PC-3 (cell line): ENCODE results near the gene PGBD2. TPM values are rescaled to one million over a fixed set of nuclear protein-coding genes. Genes with fewer than 3 reads are reported as not detected.

Experiments used
- ATAC-seq: fragments of 200-7000 bp; cut with Tn5 transposase; 2 replicates; pipeline ENCODE4 v1.9.1; 2020; ENCODE audit warnings: mild to moderate bottlenecking, moderate library complexity
- BruUV-seq: library from RNA; stranded (reverse); fragments of 400-500 nt; replicated peaks from 2 replicates; lab custom pipeline; 2021; lab: Mats Ljungman, UMichigan
- CTCF ChIA-PET: fragments of 300-600 bp; sonication (Branson Sonifier 250); formaldehyde crosslinking; loops from one replicate; lab custom pipeline; 2022; ENCODE audit warnings: antibody characterized with exemption; lab: Charles Lee
- POLR2A ChIA-PET: fragments of 300-600 bp; sonication (Branson Sonifier 250); formaldehyde crosslinking; loops from one replicate; lab custom pipeline; 2022; ENCODE audit warnings: antibody characterized with exemption; ENCODE audit not compliant: unreplicated experiment; lab: Charles Lee
- DNase-seq: peaks from one replicate; pipeline ENCODE4 v3.0.0-alpha.2; 2015
- H2AFZ ChIP-seq: fragments of 300-600 bp; sonication (generic); 2 replicates; pipeline ENCODE4 v1.6.0; 2016; ENCODE audit warnings: antibody characterized with exemption, low read length
- H3F3A ChIP-seq: fragments of 300-600 bp; sonication (generic); one replicate; pipeline ENCODE4 v1.6.0; 2017; ENCODE audit warnings: antibody characterized with exemption, low read length, control low read depth, mild to moderate bottlenecking; ENCODE audit not compliant: unreplicated experiment
- H3K27ac ChIP-seq: fragments of 300-600 bp; sonication (generic); 2 replicates; pipeline ENCODE4 v1.5.1; 2016; ENCODE audit warnings: mild to moderate bottlenecking, low read length
- H3K27me3 ChIP-seq: fragments of 300-600 bp; sonication (generic); 2 replicates; pipeline ENCODE4 v1.6.1; 2016; ENCODE audit warnings: low read length, mixed read lengths
- H3K36me3 ChIP-seq: fragments of 300-600 bp; sonication (generic); 2 replicates; pipeline ENCODE4 v1.6.1; 2016; ENCODE audit warnings: low read depth, mixed run types, low read length, mixed read lengths
- H3K4me1 ChIP-seq: fragments of 300-600 bp; sonication (generic); 2 replicates; pipeline ENCODE4 v1.5.1; 2016; ENCODE audit warnings: low read length; ENCODE audit not compliant: insufficient read depth
- H3K4me2 ChIP-seq: fragments of 300-600 bp; sonication (generic); 2 replicates; pipeline ENCODE4 v1.6.0; 2016; ENCODE audit warnings: low read length
- H3K4me3 ChIP-seq: fragments of 300-600 bp; sonication (generic); 2 replicates; pipeline ENCODE4 v1.5.1; 2016; ENCODE audit warnings: mild to moderate bottlenecking, low read length, mixed read lengths
- H3K79me2 ChIP-seq: fragments of 300-600 bp; sonication (generic); 2 replicates; pipeline ENCODE4 v1.6.1; 2017; ENCODE audit warnings: low read length, mixed read lengths
- H3K9ac ChIP-seq: fragments of 300-600 bp; sonication (generic); 2 replicates; pipeline ENCODE4 v1.6.0; 2016; ENCODE audit warnings: mild to moderate bottlenecking, low read length
- H3K9me2 ChIP-seq: fragments of 300-600 bp; sonication (generic); replicated peaks from 2 replicates; pipeline ENCODE4 v1.6.1; 2016; ENCODE audit warnings: mixed run types, low read length, mixed read lengths
- H3K9me3 ChIP-seq: fragments of 300-600 bp; sonication (generic); 2 replicates; pipeline ENCODE4 v1.6.1; 2016; ENCODE audit warnings: low read length, mixed read lengths
- H4K20me1 ChIP-seq: fragments of 300-600 bp; sonication (generic); 2 replicates; pipeline ENCODE4 v1.6.1; 2016; ENCODE audit warnings: low read length, mixed read lengths
- CTCF ChIP-seq: fragments of 300-600 bp; sonication (generic); conservative IDR thresholded peaks from 2 replicates; pipeline ENCODE4 v1.5.1; 2017; ENCODE audit warnings: antibody characterized with exemption, low read depth, mild to moderate bottlenecking, low read length
- EZH2 ChIP-seq: fragments of 300-600 bp; sonication (generic); IDR thresholded peaks from one replicate; pipeline ENCODE4 v1.6.1; 2017; ENCODE audit warnings: antibody characterized with exemption, mild to moderate bottlenecking, low read length; ENCODE audit not compliant: unreplicated experiment
- EZH2phosphoT487 ChIP-seq: fragments of 300-600 bp; sonication (generic); IDR thresholded peaks from 2 replicates; pipeline ENCODE4 v1.6.1; 2018; ENCODE audit warnings: mild to moderate bottlenecking, antibody characterized with exemption, low read length, borderline replicate concordance
- intact Hi-C: fragments of 100-400 bp; cut with micrococcal nuclease; formaldehyde crosslinking; loops from 2 replicates; pipeline ENCODE4 v1.9.0; 2023
- total RNA-seq: library from RNA; depleted of rRNA; stranded (reverse); fragments of >200 nt; gene quantifications from 2 replicates; pipeline ENCODE4 v1.2.3, GENCODE V29; 2014

Gene PGBD2
- total RNA-seq, 1 experiment from 2014 or later, result 6.5 TPM

GRCh38 chr1:248894837-248895236, 11.2 kb upstream of the PGBD2 start:
- no peak overlapping the region for H3K4me3 ChIP-seq
- H3K27me3 ChIP-seq, result peaks cover 6% of the 10 kb centered on the region; the same call in 1 of the 2 replicates
- no peaks in the 10 kb centered on the region for H3K9me2 ChIP-seq
- H2AFZ ChIP-seq, result no peak overlapping the region
- no peaks in the 10 kb centered on the region for H3K79me2 ChIP-seq
- no peak for ATAC-seq
- intact Hi-C loops, result no loop called here
- H3K9me3 ChIP-seq, result no peaks in the 10 kb centered on the region
- no peaks in the 10 kb centered on the region for H4K20me1 ChIP-seq
- no peak overlapping the region for H3K9ac ChIP-seq
- H3K4me1 ChIP-seq, result no peaks in the 10 kb centered on the region
- H3K36me3 ChIP-seq, result no peaks in the 10 kb centered on the region
- no peak overlapping the region for H3K4me2 ChIP-seq
- H3F3A ChIP-seq, result no peaks in the 10 kb centered on the region
- DNase-seq, result no peak
- BruUV-seq, result no TSS peak
- TF ChIP-seq CTCF, result no peak
- TF ChIP-seq EZH2phosphoT487, result no peak
- no peak for TF ChIP-seq EZH2
- no peak overlapping the region for H3K27ac ChIP-seq
- POLR2A ChIA-PET, result no interaction called here
- CTCF ChIA-PET, result no interaction called here

- H3K4me3 ChIP-seq, result no peak overlapping the region
- TF ChIP-seq CTCF (no peak), EZH2phosphoT487 (no peak), EZH2 (no peak)
- no peaks in the 10 kb centered on the region for H4K20me1 ChIP-seq
- no peak overlapping the region for H3K27ac ChIP-seq
- CTCF ChIA-PET, result no interaction called here
- intact Hi-C loops, result no loop called here
- H3F3A ChIP-seq, result no peaks in the 10 kb centered on the region
- DNase-seq (no peak), ATAC-seq (no peak)
- H3K9me2 ChIP-seq, result no peaks in the 10 kb centered on the region
- no peak overlapping the region for H2AFZ ChIP-seq
- no peak overlapping the region for H3K9ac ChIP-seq
- POLR2A ChIA-PET, result no interaction called here
- no peak overlapping the region for H3K4me2 ChIP-seq
- no peaks in the 10 kb centered on the region for H3K9me3 ChIP-seq
- no peaks in the 10 kb centered on the region for H3K36me3 ChIP-seq
- H3K27me3 ChIP-seq, result peaks cover 15% of the 10 kb centered on the region; the same call in 1 of the 2 replicates
- no peaks in the 10 kb centered on the region for H3K4me1 ChIP-seq
- no peaks in the 10 kb centered on the region for H3K79me2 ChIP-seq
- BruUV-seq, result no TSS peak
These were observed 8.4 kb upstream of the PGBD2 start for GRCh38 chr1:248897412-248898337.

GRCh38 chr1:248900637-248901036, 5.4 kb upstream of the PGBD2 start:
- Histone ChIP-seq H3K9me2 (no peaks in the 10 kb centered on the region), H3K27ac (no peak overlapping the region), H3K79me2 (no peaks in the 10 kb centered on the region), H3K9ac (no peak overlapping the region), H3F3A (no peaks in the 10 kb centered on the region), H2AFZ (no peak overlapping the region), H3K36me3 (no peaks in the 10 kb centered on the region), H3K27me3 (peaks cover 15% of the 10 kb centered on the region; the same call in 1 of the 2 replicates), H3K4me2 (no peak overlapping the region), H3K4me1 (peaks cover 2% of the 10 kb centered on the region; the same call in 1 of the 2 replicates), H3K9me3 (no peaks in the 10 kb centered on the region), H3K4me3 (no peak overlapping the region), H4K20me1 (no peaks in the 10 kb centered on the region)
- TF ChIP-seq EZH2 (no peak), EZH2phosphoT487 (no peak), CTCF (no peak)
- CTCF ChIA-PET, result no interaction called here
- ATAC-seq (no peak), DNase-seq (no peak)
- no TSS peak for BruUV-seq
- POLR2A ChIA-PET, result no interaction called here
- intact Hi-C loops, result no loop called here
